Endometrial microvascular endothelial cells (primary cell): Measurements from ENCODE around the gene FGFBP3. TPM values are rescaled to one million over a fixed set of nuclear protein-coding genes. Genes with fewer than 3 reads are reported as not detected.

ENCODE experiments used
- in situ Hi-C: cut with HindIII; loops from 2 replicates; pipeline ENCODE4 v1.10.0; 2017; ENCODE audit warnings: low sequenced_read_pairs, low pct_unique_long_range_greater_than_20kb; ENCODE audit errors: inconsistent ontology term
- total RNA-seq: library from RNA; depleted of rRNA; stranded (reverse); fragments of >200 nt; gene quantifications from one replicate; pipeline ENCODE4 v1.2.3, GENCODE V29; 2015; ENCODE audit errors: inconsistent ontology term

FGFBP3 gene
- total RNA-seq, 1 donor from 2014 or later, result 1.2 TPM

- in situ Hi-C loops, result no loop called here
Measured at GRCh38 chr10:91865562-91866081, 43.7 kb downstream of the FGFBP3 start.

- in situ Hi-C loops, result no loop called here
Measured at GRCh38 chr10:91864744-91865143, 44.5 kb downstream of the FGFBP3 start.

- in situ Hi-C loops, result no loop called here
Measured at GRCh38 chr10:91864099-91864498, 45.2 kb downstream of the FGFBP3 start.

- in situ Hi-C loops, result no loop called here
Measured at GRCh38 chr10:91860885-91861284, 48.4 kb downstream of the FGFBP3 start.

GRCh38 chr10:91856637-91857036, 52.6 kb downstream of the FGFBP3 start:
- in situ Hi-C loops, result no loop called here

Other genes with a start within 250 kb of the FGFBP3 start
- gene TNKS2, start 111.1 kb downstream of the FGFBP3 start, total RNA-seq, result 28.4 TPM
- 25.4 TPM for gene BTAF1, start 14.3 kb upstream of the FGFBP3 start, total RNA-seq